K562 (cell line): ENCODE data around the gene TASP1.

ENCODE experiments used
- SAFB2 ChIP-seq: fragments of 200-400 bp; formaldehyde crosslinking; IDR thresholded peaks from 2 replicates; pipeline ENCODE4 v1.6.1; 2018; ENCODE audit warnings: borderline replicate concordance, low read length, low read depth, moderate library complexity; ENCODE audit not compliant: severe bottlenecking
- TF ChIP-seq, protein P1 (sequence below), 3 experiments: IDR thresholded peaks in 2 of 3; conservative IDR thresholded peaks in 1 of 3; 2 replicates each; pipeline ENCODE4 v1.5.1; 2011 to 2012; ENCODE audit warnings: low read length in 3 of 3, mild to moderate bottlenecking in 3 of 3, control low read depth in 2 of 3, improper control_type of control experiment in 1 of 3, inconsistent platforms in 1 of 3, low read depth in 1 of 3, mixed read lengths in 1 of 3, moderate library complexity in 1 of 3; ENCODE audit not compliant: insufficient read depth in 2 of 3

- TF ChIP-seq, protein P1, sequence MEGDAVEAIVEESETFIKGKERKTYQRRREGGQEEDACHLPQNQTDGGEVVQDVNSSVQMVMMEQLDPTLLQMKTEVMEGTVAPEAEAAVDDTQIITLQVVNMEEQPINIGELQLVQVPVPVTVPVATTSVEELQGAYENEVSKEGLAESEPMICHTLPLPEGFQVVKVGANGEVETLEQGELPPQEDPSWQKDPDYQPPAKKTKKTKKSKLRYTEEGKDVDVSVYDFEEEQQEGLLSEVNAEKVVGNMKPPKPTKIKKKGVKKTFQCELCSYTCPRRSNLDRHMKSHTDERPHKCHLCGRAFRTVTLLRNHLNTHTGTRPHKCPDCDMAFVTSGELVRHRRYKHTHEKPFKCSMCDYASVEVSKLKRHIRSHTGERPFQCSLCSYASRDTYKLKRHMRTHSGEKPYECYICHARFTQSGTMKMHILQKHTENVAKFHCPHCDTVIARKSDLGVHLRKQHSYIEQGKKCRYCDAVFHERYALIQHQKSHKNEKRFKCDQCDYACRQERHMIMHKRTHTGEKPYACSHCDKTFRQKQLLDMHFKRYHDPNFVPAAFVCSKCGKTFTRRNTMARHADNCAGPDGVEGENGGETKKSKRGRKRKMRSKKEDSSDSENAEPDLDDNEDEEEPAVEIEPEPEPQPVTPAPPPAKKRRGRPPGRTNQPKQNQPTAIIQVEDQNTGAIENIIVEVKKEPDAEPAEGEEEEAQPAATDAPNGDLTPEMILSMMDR (IDR thresholded peaks at IDR 0.05 in 2 of 3, conservative IDR thresholded peaks at IDR 0.05 in 1 of 3; ENCODE audit: insufficient read depth in 2 of 3, low read depth in 1 of 3, low read length in 3 of 3), result no peak
- no peak for TF ChIP-seq SAFB2
Observed at GRCh38 chr20:13571662-13572061, 67.1 kb downstream of the TASP1 start.
